Neural crest cell (in vitro differentiated cells): ENCODE measurements around the gene CLEC18C. TPM values are rescaled to one million over a fixed set of nuclear protein-coding genes. Genes with fewer than 3 reads are reported as not detected.
"Not testable (repeated sequence)": the region's sequence is repeated elsewhere in the genome, so short reads cannot be mapped to it uniquely, and the experiment has no call there.

Experiments used
- DNase-seq: peaks from one replicate; pipeline ENCODE4 v3.0.0; 2021; ENCODE audit warnings: low read depth, mixed read lengths, low spot score
- H3K27ac Mint-ChIP-seq: one replicate; pipeline ENCODE4 v1.8.0; 2021; ENCODE audit warnings: mild to moderate bottlenecking, mixed read lengths; ENCODE audit not compliant: unreplicated experiment
- H3K27me3 Mint-ChIP-seq: 2 replicates; pipeline ENCODE4 v1.8.0; 2021; ENCODE audit warnings: low read depth, mild to moderate bottlenecking, mixed read lengths
- H3K36me3 Mint-ChIP-seq: 2 replicates; pipeline ENCODE4 v1.8.0; 2021; ENCODE audit warnings: low read depth, mild to moderate bottlenecking, mixed read lengths
- H3K4me1 Mint-ChIP-seq: 2 replicates; pipeline ENCODE4 v1.8.0; 2021; ENCODE audit warnings: mixed read lengths
- H3K4me3 Mint-ChIP-seq: one replicate; pipeline ENCODE4 v1.8.0; 2021; ENCODE audit warnings: mild to moderate bottlenecking, mixed read lengths
- H3K9me3 Mint-ChIP-seq: 2 replicates; pipeline ENCODE4 v1.8.0; 2021; ENCODE audit warnings: mixed read lengths
- total RNA-seq: library from RNA; stranded (reverse); gene quantifications from 2 replicates; pipeline ENCODE4 v1.2.1, GENCODE V29; 2021

CLEC18C gene
- total RNA-seq, 1 donor from 2014 or later: 1.0 TPM

- not testable (repeated sequence) for H3K27ac Mint-ChIP-seq, DNase-seq, H3K9me3 Mint-ChIP-seq, H3K27me3 Mint-ChIP-seq, H3K36me3 Mint-ChIP-seq, H3K4me1 Mint-ChIP-seq, H3K4me3 Mint-ChIP-seq
Observed at GRCh38 chr16:70226024-70226423, 52.4 kb downstream of the CLEC18C start.

DNA sequence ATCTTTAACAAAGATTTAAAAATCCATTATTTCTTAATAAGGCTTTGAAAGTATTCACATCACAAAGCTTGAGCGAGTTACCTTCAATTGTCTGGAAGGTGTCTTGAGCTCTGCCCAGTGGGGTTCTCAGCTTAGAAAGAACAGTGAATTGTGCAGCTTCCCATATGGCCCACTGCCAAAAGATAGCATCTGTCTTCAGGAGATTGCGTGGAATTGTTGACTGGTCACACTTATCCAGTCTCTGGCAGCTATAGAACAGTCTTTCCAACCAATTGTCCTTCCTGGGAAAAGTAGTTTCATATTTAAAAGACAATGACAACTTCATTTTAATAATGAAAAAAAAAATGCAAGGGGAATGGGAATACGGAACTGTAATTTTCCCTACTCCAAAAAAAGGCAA lies 58.2 kb downstream of the CLEC18C start:
- H3K4me3 Mint-ChIP-seq, H3K9me3 Mint-ChIP-seq, H3K36me3 Mint-ChIP-seq, H3K4me1 Mint-ChIP-seq, H3K27ac Mint-ChIP-seq, H3K27me3 Mint-ChIP-seq, DNase-seq: not testable (repeated sequence)

Other genes starting within 250 kb of the CLEC18C start
- gene CLEC18A, start 222.5 kb upstream of the CLEC18C start, total RNA-seq: 3.1 and 3.8 TPM in 2 replicates
- gene PDPR, start 59.5 kb upstream of the CLEC18C start, total RNA-seq: 24.0 and 25.8 TPM in 2 replicates
- 39.5 and 41.6 TPM in 2 replicates for gene EXOSC6, start 78.2 kb downstream of the CLEC18C start, total RNA-seq
- gene AARS1, start 115.7 kb downstream of the CLEC18C start, total RNA-seq: 128 and 129 TPM in 2 replicates
- 39.7 and 45.2 TPM in 2 replicates for gene DDX19B, start 125.4 kb downstream of the CLEC18C start, total RNA-seq
- gene DDX19A, start 173.1 kb downstream of the CLEC18C start, total RNA-seq: 55.2 and 61.8 TPM in 2 replicates